ENCODE measurements around the gene CFAP45.

CFAP45 gene

DNA sequence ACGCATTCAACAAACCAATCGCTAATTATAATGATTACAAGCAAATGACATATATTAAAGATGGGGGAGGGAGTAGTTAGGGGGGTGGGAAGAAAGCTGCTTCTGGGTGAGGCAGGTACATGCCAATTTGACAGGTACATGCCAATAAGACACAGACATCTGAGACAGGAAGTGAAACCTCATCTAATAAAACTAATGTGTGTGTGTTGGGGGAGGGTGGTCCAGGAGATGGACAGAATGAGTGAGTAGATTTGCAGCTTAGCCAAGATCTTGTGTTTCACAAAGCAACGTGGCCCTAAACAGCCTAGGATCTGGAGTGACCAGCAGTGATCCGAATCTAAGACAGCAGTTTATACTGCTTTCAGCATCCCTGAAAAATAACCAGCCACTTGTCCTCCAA, 10.8 kb downstream of the CFAP45 start:
- CTCF ChIA-PET = interaction anchor here (0.6 to 15.3 kb wide), 16 partner anchors 9 to 756 kb away, joined by 3 to 1007 read pairs (median 52); partner anchors contain the start of genes DUSP23, FCRL6 and SLAMF8
- no peak for DNase-seq (ENCODE audit: low read depth, low spot score)
- no peak overlapping the region for H3K4me3 ChIP-seq (ENCODE audit: low read depth, low read length)
- POLR2A ChIA-PET = interaction anchor here (0.7 to 2.0 kb wide), 7 partner anchors 8 to 88 kb away, joined by 3 to 8 read pairs (median 5); partner anchors contain the start of gene TAGLN2
- TF ChIP-seq, protein P1, sequence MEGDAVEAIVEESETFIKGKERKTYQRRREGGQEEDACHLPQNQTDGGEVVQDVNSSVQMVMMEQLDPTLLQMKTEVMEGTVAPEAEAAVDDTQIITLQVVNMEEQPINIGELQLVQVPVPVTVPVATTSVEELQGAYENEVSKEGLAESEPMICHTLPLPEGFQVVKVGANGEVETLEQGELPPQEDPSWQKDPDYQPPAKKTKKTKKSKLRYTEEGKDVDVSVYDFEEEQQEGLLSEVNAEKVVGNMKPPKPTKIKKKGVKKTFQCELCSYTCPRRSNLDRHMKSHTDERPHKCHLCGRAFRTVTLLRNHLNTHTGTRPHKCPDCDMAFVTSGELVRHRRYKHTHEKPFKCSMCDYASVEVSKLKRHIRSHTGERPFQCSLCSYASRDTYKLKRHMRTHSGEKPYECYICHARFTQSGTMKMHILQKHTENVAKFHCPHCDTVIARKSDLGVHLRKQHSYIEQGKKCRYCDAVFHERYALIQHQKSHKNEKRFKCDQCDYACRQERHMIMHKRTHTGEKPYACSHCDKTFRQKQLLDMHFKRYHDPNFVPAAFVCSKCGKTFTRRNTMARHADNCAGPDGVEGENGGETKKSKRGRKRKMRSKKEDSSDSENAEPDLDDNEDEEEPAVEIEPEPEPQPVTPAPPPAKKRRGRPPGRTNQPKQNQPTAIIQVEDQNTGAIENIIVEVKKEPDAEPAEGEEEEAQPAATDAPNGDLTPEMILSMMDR (IDR thresholded peaks at IDR 0.05; ENCODE audit: insufficient read depth, low read length, missing control alignments) = no peak

DNA sequence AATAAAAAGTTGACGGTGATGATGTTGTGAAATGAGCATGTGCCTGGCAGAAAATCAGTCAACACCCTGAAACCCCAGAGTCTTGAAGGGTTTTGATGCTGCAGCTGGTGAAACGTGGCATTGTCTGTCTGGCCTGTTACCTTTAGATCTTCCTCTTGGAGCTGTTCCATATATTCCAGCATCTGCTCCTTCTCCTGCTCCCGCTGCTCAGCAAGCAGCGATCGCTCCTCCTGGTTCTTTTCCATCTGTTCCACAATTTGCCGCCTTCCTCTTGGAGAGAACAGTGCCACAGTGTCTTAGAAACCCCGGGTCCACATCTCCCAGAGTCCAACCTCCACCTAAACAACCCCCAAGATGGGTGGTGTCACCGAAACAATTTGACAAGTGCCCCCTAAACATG, 15.7 kb downstream of the CFAP45 start:
- ChIA-PET CTCF (interaction anchor here (1.5 to 15.3 kb wide), 3 partner anchors 59 to 123 kb away, joined by 6 to 1007 read pairs (median 207); partner anchors contain the start of genes FCRL6 and SLAMF8), POLR2A (no interaction called here)
- TF ChIP-seq, protein P1 (IDR thresholded peaks at IDR 0.05; ENCODE audit: insufficient read depth, low read length, missing control alignments) = no peak
- no peak overlapping the region for H3K4me3 ChIP-seq (ENCODE audit: low read depth, low read length)
- DNase-seq (ENCODE audit: low read depth, low spot score) = no peak

DNA sequence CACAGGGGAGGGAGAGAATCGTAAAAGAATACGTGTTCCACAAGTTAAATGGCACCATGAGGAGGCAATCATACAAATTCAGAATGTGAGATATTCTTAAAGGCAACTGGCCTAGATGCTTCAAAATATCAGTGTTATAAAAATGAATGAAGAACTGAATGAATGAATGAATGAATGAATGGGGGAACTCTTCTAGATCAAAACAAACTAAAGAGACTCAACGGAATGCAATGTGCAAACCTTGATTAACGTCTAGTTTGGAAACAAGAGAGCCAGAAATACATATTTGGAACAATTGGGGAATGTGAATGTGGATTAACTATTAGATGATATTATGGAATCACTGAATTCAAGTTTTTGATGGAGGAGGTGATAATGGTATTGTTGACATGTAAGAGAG, 16.8 kb downstream of the CFAP45 start:
- H3K4me3 ChIP-seq (ENCODE audit: low read depth, low read length) = no peak overlapping the region
- TF ChIP-seq, protein P1 (IDR thresholded peaks at IDR 0.05; ENCODE audit: insufficient read depth, low read length, missing control alignments) = no peak
- ChIA-PET CTCF (interaction anchor here (3.4 to 5.7 kb wide), 3 partner anchors 7 to 85 kb away, joined by 10 to 89 read pairs (median 58); no protein-coding TSS in a partner anchor), POLR2A (no interaction called here)
- no peak for DNase-seq (ENCODE audit: low read depth, low spot score)

DNA sequence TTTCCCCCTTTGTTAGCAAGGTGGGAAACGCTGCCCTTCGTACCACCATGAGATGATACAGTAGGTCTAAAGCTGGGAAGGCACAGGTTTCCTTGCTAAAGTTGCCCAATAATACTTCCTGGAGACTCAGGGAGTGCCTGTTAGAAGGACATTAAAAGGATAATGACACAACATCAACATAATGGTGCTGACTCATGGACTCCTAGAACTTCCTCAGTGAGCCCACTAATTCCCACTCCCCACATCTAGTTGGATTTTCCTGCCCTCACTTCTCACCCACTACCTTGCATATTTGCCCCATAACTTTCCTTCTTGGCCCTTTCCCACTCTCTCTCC, 17.5 kb downstream of the CFAP45 start:
- POLR2A ChIA-PET = interaction anchor here (0.7 kb wide), 1 partner anchor 83 kb away, joined by 3 read pairs; no protein-coding TSS in a partner anchor
- CTCF ChIA-PET = interaction anchor here (0.9 to 5.7 kb wide), 4 partner anchors 8 to 102 kb away, joined by 4 to 89 read pairs (median 34); partner anchors contain the start of gene DUSP23
- H3K4me3 ChIP-seq (ENCODE audit: low read depth, low read length) = no peak overlapping the region
- TF ChIP-seq, protein P1 (IDR thresholded peaks at IDR 0.05; ENCODE audit: insufficient read depth, low read length, missing control alignments) = no peak
- no peak for DNase-seq (ENCODE audit: low read depth, low spot score)

DNA sequence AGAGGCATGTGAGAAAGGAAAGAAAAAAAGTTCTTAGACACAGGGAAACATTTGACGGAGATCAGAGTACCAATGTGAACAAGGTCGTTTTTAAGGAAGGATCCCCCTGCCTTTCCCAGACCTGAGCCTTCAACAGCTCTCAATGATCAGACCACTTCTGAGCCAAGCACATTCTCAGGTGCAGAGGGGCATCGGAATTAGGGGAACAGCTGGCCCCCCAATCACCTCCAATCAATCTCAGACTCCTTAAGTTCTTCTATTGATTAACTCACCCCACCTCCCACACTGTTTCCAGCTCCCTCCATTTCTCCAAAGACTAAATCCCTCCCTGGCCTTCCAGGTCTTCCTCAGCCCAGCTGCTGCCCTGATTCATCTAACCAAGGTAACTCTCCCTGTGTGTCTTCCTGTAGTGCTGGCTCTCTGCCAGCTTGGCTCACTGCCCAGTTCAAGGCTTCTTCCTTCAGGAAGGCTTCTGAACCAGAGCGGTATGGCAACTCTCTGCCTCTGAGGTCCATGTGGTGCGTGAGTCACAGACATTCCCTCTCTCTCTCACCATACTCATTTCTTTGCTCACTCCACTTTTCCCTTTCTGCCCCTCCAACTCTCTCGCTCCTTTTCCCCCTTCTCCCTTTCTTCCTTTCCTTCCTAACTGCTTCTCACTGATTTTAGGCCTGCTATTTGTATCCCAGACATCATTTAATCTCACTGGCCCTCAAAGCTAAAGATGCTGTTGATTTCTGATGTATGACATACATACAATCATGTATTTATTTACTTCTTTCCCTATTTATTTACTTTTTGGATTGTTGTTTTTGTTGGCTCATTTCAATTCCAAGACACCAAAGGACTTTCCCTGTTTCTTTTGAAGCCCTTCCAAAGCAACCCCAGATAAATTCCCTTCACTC, 18.1 kb downstream of the CFAP45 start:
- TF ChIP-seq, protein P1 (IDR thresholded peaks at IDR 0.05; ENCODE audit: insufficient read depth, low read length, missing control alignments) = no peak
- CTCF ChIA-PET = interaction anchor here (0.9 to 5.7 kb wide), 7 partner anchors 9 to 125 kb away, joined by 4 to 89 read pairs (median 9); partner anchors contain the start of gene DUSP23
- H3K4me3 ChIP-seq (ENCODE audit: low read depth, low read length) = no peak overlapping the region
- peak; percentile 83 for DNase-seq (ENCODE audit: low read depth, low spot score)
- POLR2A ChIA-PET = interaction anchor here (0.7 to 1.4 kb wide), 3 partner anchors 8 to 83 kb away, joined by 3 read pairs; no protein-coding TSS in a partner anchor

DNA sequence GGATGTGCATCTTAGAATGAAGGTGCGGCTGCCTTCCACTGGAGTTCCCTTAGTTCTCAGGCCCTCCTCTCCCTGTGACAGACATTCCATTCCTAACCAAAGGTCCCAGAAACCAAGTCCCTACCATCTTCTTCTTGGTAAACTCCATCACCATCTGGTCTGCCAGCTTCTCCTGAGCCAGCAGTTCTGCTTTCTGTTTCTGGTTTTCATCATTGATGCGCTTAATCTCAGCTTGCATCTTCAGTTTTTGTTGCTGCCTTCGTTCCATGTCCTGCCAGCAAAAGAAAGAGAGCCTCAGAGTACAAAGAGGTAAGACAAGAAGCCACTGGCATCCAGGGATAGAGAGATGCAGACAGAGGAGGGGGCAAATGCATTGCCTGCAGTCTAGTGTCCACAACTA, 19.5 kb downstream of the CFAP45 start:
- ChIA-PET CTCF (interaction anchor here (1.2 to 5.7 kb wide), 8 partner anchors 7 to 127 kb away, joined by 3 to 89 read pairs (median 8); partner anchors contain the start of gene DUSP23), POLR2A (interaction anchor here (1.4 kb wide), 1 partner anchor 9 kb away, joined by 3 read pairs; no protein-coding TSS in a partner anchor)
- TF ChIP-seq, protein P1 (IDR thresholded peaks at IDR 0.05; ENCODE audit: insufficient read depth, low read length, missing control alignments) = no peak
- no peak for DNase-seq (ENCODE audit: low read depth, low spot score)
- H3K4me3 ChIP-seq (ENCODE audit: low read depth, low read length) = no peak overlapping the region

Data from AG04449 (cell line).